HG03442 (cell line): ENCODE measurements around the gene GCH1.
"Not testable (repeated sequence)": the region's sequence is repeated elsewhere in the genome, so short reads cannot be mapped to it uniquely, and the experiment has no call there.

ENCODE experiments used
- ATAC-seq: cut with Tn5 transposase; IDR thresholded peaks from one replicate; pipeline ENCODE4 v1.9.1; 2021; ENCODE audit warnings: mild to moderate bottlenecking, moderate library complexity; ENCODE audit not compliant: unreplicated experiment

Gene GCH1, protein sequence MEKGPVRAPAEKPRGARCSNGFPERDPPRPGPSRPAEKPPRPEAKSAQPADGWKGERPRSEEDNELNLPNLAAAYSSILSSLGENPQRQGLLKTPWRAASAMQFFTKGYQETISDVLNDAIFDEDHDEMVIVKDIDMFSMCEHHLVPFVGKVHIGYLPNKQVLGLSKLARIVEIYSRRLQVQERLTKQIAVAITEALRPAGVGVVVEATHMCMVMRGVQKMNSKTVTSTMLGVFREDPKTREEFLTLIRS

DNA sequence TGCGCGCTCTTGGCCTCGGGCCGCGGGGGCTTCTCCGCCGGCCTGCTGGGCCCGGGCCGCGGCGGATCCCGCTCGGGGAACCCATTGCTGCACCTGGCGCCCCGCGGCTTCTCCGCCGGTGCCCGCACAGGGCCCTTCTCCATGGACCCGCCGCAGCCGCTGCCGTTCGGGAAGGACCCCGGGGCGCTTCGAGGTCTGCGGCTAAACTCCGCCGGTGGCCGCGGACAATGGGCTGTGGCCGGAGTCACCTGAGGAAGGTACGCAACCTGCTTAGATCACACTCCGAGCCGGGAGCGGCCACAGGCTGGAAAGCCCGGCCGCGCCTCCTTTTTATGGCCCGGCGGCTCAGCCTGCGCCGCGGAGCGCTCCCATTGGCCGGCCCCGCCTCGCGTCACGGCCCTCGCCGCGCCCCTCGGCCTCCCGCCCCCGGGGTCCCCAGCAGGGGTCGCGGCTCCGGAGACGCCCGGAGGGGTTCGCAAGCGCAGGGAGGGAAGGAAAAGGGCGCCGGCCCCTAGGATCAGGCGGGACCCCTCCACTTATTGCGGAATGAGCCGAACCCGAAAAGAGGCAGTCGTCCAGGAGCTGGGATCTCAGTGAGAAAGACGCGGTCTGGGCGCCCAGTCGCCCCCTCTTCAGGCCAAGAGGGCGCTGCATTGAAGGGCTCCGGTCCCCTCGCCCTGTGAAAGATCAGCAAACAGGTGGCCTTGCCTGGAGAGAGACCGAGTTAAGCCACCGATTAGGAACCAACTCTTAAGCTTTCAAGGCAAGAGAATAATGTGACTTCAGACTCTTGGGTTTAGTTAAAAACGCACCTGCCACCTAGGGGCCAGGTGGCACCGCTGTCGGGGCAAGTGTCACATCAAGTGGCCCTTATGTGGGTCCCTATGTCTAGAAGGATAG lies at the start of gene GCH1:
Gene GCH1 (minus strand): TSS at position 306 of the 900 bp plus-strand sequence. CDS start 163 bp downstream, at position 143.
- ATAC-seq = peak; percentile 77

DNA sequence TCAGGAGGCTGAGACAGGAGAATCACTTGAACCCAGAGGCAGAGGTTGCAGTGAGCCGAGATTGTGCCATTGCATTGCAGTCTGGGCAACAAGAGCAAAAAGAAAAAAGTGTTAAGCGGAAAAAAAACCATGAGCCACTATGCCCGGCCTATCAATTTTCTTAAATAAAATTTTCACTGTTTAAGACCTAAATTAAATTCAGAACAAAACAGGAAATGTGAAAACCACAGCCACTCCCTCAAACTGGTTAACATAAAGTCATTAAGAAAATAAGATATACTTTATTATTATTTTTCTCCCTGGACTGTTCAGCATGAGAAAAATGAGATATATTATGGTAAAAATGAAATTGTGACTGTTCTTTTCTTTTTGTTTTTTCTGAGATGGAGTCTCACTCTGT lies 44.6 kb upstream of the GCH1 start:
- ATAC-seq = no peak

DNA sequence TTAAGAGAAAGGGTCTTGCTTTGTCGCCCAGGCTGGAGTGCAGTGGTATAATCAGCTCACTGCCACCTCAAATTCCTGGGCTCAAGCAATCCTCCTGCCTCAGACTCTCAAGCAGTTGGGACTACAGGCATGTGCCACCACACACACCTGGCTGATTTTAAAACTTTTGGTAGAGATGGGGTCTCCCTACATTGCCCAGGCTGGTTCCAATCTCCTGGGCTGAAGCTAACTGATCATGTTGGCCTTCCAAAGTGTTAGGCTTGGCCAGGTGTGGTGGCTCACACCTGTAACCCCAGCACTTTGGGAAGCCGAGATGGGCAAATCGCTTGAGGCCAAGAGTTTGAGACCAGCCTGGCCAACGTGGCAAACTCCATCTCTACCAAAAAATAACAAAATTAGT lies 43.9 kb upstream of the GCH1 start:
- no peak for ATAC-seq

DNA sequence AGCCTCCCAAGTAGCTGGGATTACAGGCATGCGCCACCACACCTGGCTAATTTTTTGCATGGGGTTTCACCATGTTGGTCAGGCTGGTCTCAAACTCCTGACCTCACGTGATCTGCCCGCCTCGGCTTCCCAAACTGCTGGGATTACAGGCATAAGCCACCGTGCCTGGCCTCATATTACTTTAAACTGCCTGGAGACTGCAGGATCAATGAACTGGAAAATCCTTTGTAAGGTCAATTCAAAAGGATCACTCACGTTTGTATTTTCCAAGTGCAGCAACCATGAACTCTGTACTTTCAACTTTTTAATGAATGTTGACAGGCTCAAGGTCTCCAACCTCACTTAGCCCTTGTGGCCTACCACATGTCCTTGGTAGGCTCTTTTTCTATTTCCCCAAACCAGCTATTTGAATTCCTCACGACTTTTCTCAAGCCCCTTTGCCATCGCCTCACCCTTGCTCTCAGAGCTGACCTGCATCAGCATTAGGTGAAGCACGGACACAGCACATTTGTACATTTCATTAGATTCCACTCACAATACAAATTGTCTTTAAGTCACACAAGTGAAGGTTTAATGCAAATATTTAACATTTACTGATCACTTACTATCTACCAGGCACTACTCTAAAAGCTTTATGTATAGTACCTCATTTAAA lies 42.2 kb upstream of the GCH1 start:
- no peak for ATAC-seq

DNA sequence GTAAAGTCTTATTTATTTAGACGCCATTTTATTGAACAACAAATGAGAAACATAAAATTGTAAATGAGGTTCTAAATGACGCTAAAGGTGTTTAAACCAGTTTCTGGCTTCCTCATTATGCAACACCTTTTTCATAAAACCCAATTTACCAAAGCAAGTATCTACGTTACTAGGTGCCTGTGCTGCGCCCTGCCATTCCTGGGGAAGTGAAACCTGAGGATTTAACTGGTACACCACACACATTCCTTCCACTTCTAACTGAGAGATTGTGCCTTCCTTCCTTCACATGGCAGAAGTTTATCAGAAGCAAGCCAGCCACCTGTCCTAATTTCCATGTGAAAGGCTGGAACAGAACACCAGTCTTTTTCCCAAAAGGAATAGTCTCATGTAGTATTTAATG lies 40.3 kb upstream of the GCH1 start:
- ATAC-seq = no peak

DNA sequence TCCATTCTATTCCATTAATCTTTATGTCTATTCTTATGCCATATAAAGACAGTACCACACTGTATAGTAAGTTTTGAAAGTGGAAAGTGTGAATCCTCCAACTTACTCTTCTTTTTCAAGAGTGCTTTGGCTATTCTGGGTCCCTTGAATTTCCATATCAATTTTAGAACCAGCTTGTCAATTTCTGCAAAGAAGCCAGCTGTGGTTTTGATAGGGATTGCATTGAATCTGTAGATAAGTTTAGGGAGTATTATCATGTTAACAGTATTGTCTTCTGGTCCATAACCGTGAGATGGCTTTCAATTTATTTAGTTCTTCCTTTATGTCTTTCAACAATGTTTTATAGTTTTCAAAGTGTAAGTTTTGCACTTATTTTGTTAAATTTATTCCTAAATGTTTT lies 34.2 kb upstream of the GCH1 start:
- no peak for ATAC-seq

DNA sequence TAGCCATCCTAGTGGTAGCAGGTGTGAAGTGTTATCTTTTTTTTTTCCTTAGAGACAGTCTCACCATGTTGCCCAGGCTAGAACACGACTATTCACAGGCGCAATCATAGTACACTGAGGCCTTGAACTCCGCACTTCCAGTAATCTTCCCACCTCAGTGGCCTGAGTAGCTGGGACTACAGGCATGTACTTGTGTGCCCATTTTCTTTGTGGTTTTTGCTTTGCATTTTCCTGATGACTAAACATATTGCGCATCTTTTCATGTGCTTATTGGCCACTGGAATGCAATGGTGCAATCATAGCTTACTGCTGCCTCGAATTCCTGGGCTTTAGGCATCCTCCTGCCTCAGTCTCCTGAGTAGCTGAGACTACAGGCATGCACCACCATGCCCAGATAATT lies 33.3 kb upstream of the GCH1 start:
- ATAC-seq = no peak

DNA sequence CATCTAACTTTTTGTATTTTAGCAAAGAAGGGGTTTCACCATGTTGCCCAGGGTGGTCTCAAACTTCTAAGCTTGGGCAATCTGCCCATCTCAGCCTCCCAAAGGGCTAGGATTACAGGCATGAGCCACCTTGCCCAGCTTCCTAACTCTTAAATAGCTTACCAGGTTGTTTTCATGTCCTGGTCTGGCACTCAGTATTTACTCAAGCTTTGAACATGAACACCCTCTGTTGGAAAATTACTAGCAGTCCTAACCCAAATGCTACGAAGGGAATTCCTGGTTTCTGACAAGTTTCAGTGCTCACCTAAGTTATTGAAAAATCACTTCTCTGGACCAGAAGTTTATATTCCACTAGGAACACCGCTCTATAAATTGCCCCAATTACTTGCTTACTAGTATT lies 32.5 kb upstream of the GCH1 start:
- no peak for ATAC-seq

DNA sequence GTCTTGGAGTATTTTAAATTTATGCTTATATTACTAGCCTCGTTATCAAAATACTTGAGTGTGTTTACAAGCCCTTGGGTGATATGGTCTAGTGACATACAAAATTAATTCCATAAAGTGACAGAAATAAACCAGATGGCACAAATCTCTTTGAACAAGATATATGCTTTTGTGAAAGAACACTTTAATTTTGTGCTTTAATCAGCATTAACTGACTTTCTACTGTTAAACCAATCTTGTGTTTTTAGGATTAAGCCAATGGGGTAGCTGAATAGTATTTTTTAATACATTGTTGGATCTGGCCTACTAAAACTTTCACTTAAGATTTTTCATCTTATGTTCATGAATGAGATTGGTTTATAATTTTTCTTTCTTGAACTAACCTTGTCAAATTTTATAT lies 30.4 kb upstream of the GCH1 start:
- ATAC-seq = no peak

DNA sequence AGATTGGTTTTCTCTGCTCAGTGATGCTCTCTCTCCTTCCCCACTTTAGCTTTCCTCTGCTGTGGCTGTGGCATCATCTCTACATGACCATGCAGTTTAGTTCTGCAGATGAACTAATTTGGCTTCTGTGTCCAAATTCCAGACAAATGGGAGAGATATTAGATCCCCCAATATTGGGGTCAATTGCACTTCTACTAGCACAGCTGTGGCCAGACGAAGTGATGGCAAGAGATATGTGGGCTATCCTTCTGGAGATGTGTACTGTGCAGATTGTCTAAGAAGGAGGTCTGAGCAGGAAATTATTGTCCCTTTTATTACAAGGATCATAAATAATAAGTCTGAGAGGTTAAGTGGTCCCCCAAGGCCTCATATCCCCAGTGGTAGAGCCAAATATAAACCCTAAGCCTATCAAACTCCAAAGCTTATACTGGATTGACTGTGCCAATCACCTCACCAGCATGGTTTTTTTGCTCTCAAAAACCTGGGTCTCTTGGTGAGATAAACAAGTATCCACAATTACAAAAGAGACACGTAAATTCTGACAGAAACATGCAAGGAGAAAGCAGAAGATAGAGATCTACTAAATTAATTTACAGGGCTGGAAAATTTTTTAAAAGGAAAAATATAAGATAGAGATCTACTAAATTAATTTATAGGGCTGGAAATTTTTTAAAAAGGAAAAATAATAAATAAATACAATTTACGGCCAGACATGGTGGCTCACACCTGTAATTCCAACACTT lies 29.1 kb upstream of the GCH1 start:
- no peak for ATAC-seq

DNA sequence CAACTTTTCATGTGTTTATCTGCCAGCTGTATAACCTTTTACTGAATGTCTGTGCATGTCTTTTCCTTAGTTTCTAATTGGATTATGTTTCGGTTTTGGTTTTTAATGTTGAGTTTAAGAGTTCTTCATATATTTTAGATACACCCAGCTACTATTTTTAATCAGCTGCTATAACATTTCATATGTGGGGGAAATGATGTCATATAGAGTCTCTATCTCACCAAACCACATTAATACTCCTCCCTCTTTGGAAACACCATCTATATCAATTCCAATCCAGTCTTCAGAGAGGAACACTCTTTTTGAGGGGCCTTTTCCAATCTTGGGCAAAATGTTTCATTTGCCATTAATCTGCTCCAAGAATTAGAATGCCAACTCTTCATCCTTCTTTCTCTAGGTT lies 28.5 kb upstream of the GCH1 start:
- ATAC-seq = no peak

DNA sequence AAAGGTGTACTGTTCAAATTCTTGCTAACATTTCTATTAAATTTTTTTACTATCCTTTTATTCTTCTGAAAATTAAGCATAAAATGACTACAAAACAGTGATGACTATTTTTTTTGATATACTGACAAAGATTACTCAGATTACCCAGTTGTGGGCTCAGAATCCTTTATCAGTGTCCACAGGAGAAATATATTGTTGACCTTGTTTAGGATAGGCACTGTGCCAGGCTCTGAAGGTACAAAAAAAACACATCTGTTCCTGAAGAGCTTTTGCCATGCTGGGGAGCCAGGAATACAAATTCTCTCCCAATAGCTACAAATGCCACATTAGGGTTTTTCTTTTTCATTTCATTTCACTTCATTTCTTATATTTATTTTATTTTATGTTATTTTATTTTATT lies 26.9 kb upstream of the GCH1 start:
- no peak for ATAC-seq

DNA sequence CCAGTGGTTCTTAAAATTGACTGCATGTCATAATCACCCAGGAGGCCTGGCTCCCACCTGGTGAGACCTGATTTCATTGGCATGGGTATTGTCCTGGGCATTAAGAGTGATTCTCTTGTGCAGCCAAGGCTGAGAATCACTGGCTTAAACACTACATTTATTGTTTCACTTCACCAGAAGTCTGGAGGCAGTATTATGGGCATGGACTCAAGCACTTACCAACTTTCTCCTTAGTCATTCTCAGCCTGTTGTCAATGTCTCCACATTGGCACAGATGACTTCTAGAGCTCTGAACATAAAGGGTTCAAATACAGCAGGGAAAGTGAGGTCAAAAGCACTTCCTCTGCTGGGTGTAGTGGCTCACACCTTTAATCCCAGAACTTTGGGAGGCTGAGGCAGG lies 25.6 kb upstream of the GCH1 start:
- ATAC-seq = no peak

DNA sequence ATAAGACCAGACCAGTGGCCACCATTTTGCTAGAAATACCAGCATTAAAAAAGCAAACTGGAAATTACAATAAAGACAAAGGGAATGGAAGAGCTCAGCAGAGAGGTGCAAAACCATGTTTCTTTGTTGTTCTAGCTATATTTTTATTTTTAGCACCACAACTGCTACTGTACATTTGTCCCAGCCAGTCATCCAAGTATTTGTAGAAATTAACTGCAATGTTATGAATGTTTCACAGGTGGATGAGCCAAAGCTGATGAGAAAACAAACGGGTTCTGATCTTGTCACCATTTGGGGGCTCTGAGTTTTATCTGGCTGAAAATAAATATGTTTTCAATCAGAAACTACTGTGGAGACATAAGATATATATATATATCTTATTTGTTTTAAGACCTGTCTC lies 24.9 kb upstream of the GCH1 start:
- ATAC-seq = no peak

DNA sequence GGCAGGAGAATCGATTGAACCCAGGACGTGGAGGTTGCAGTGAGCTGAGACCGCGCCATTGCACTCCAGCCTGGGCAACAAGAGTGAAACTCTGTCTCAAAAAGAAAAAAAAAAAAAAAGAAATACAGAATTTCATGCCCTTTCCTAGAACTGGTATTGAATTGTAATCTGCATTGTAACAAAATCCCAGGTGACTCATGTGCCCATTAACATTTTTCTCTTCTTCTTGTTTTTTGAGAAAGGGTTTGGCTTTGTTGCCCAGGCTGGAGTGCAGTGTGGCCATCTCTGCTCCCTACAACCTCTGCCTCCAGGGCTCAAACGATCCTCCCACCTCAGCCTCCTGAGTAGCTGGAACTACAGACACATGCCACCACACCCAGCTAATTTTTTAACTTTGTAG lies 23.9 kb upstream of the GCH1 start:
- ATAC-seq = not testable (repeated sequence)

DNA sequence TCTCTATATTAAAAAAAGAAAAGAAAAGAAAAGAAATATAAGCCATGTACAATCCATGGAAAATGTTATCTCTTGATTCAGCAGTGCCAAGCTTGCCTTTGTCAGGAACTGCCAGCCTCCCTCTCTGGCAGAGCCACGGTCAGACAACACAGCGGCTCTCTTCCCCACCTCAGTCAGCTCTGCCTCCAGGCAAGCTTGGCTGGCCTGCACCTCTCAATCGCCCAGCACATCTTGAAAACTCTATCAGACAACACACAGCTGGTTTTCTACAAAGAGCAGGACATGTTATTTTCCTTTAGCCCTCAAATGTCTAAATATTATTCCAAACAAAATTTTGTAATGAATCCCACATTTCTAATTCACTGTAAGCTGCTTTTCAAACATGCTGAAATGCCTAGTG lies 20.0 kb upstream of the GCH1 start:
- no peak for ATAC-seq

DNA sequence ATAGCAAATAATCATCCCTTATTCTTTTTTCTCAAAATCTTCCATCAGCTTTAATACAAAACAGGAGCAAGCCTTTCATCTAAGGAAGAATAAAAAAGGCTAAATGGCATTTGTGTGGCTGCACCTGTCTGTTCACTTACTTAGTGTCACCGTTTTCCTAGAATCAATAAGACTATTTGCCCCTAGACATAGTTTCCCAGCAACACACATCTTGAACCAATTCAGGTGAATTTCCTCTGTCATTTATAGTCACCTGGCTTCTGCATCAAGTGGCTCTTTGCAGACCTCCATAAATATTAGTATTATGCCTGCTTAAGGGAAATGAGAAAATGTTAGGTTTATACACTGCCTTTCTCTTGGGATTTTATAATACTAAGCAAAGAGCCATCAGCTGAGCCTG lies 17.4 kb upstream of the GCH1 start:
- no peak for ATAC-seq

DNA sequence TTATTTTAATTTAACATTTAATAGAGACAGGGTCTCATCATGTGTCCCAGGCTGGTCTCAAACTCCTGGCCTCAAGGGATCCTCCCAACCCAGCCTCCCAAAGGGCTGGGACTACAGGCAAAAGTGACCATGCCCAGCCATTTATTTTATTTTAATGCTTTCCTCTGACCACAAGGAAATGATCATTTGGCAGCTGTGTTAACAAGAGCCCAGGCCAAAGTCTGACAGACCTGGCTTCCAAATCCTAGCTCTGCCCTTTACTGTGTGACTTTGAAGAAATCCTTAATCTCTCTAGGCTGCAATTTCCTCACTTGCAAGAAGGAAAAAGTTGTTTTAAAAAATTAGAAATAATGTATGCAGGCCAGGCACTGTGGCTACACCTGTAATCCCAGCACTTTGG lies 16.7 kb upstream of the GCH1 start:
- ATAC-seq = no peak

DNA sequence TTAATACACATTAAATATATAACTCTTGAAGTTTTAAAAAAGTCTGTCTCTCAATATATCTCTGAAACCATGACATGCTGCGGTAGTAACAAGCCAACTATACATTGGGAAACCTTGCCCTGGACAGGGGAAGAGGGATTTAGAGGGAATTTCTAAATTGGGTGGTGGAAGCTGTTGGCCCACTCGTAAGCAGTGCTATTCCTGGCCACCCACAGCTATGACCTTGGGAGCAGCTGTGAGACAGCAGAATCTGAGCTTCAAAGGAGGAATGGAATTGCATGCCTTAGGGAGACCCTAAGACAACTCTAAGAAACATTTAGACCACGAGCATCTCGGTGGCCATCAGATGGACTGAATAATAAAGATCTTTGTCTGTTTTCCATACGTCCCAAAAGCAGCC lies 15.8 kb upstream of the GCH1 start:
- no peak for ATAC-seq

DNA sequence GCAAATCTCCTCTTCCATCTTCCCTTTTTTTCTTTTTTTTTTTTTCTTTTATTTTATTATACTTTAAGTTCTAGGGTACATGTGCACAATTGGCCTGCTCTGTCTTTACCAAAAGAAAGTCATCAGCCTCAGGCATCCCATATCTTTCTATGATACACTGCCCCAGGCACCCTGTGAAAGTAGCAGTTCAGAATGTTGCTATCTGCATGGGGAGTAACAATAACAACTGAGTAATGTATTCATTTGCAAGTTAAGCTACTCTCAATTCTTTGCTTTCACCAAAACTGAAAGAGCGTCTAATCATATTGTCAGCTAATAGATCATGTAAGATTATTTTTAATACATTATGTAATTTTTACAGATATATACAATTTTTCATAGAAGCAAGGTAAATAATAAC lies 13.5 kb upstream of the GCH1 start:
- no peak for ATAC-seq

DNA sequence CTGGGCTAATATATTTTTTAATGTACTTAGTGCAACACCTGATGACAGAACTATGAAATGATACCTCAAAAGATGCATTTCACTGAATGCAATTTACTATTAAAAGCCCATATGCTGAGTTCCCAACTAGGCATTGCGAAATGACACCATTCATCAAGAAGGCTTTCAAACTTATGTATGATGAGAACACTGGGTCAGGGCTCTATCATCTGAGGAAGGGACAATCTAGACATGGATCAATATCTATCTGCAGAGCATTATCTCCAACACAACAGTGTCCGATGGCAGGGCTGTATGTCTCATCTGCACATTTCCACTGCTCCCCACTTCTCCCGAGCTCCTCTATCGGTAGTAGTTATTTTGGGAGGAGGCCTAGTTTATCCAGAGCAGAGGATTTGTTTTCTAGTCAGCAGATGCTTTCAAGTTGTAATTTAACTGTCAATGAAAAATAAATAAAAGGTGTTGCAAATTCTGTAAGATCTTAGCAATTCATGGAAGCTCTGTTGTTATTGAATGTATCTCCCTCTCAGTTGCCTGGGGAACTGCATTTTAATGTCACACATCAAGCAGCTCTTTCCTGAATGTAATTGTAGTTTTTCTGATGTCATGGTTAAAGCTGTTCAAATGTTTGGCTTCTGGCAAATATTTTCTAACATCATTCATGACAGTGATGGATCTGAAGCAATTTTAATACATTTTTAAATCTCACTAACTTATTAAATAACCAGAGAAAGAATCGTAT lies 7.4 kb upstream of the GCH1 start:
- no peak for ATAC-seq
